LNCaP clone FGC (cell line): ENCODE data around the gene SASS6.

Source experiments
- DNase-seq: peaks from one replicate; pipeline ENCODE4 v3.0.0-alpha.2; 2011; ENCODE audit warnings: low read depth
- H3K4me3 ChIP-seq: 2 replicates; pipeline ENCODE4 v1.5.1; 2011; ENCODE audit warnings: mild to moderate bottlenecking, low read depth, low read length, control low read depth
- CTCF ChIP-seq: IDR thresholded peaks from 2 replicates; pipeline ENCODE4 v1.5.1; 2012; ENCODE audit warnings: mild to moderate bottlenecking; ENCODE audit not compliant: control insufficient read depth, insufficient read depth; ENCODE audit errors: extremely low read depth

SASS6 gene

GRCh38 chr1:100162881-100163280, 30.2 kb upstream of the SASS6 start:
- no peak for DNase-seq
- H3K4me3 ChIP-seq: no peak overlapping the region
- no peak for TF ChIP-seq CTCF

- no peak for DNase-seq
- no peak for TF ChIP-seq CTCF
- no peak overlapping the region for H3K4me3 ChIP-seq
Measured at GRCh38 chr1:100152271-100152670, 19.5 kb upstream of the SASS6 start.

GRCh38 chr1:100151679-100152078, 18.9 kb upstream of the SASS6 start:
- H3K4me3 ChIP-seq: no peak overlapping the region
- no peak for TF ChIP-seq CTCF

GRCh38 chr1:100147875-100148274, 15.1 kb upstream of the SASS6 start:
- TF ChIP-seq CTCF: no peak
- no peak overlapping the region for H3K4me3 ChIP-seq
- DNase-seq: no peak

More at GRCh38 chr1:100151679-100152078, 18.9 kb upstream of the SASS6 start:
- no peak for DNase-seq

- TF ChIP-seq CTCF: no peak
- no peak for DNase-seq
- no peak overlapping the region for H3K4me3 ChIP-seq
Measured at GRCh38 chr1:100146958-100147357, 14.2 kb upstream of the SASS6 start.

- H3K4me3 ChIP-seq: no peak overlapping the region
- no peak for DNase-seq
- TF ChIP-seq CTCF: no peak
Measured at GRCh38 chr1:100145116-100145515, 12.4 kb upstream of the SASS6 start.

- no peak for TF ChIP-seq CTCF
- no peak for DNase-seq
- no peak overlapping the region for H3K4me3 ChIP-seq
Measured at GRCh38 chr1:100142343-100142742, 9.6 kb upstream of the SASS6 start.
